Osteoblast (primary cell): ENCODE results near the gene VPREB3. TPM values are rescaled to one million over a fixed set of nuclear protein-coding genes. Genes with fewer than 3 reads are reported as not detected.

Experiments
- DNase-seq: peaks from one replicate; pipeline ENCODE4 v3.0.0; 2011; ENCODE audit warnings: low spot score, mixed read lengths; ENCODE audit not compliant: insufficient read length; ENCODE audit errors: missing footprints
- H2AFZ ChIP-seq: 2 replicates; pipeline ENCODE4 v1.6.0; 2011; ENCODE audit warnings: mild to moderate bottlenecking, low read length
- H3K27ac ChIP-seq: 2 replicates; pipeline ENCODE4 v1.5.1; 2011; ENCODE audit warnings: mild to moderate bottlenecking, low read depth, low read length, moderate library complexity
- H3K27me3 ChIP-seq: 2 replicates; pipeline ENCODE4 v1.6.0; 2012; ENCODE audit warnings: mild to moderate bottlenecking, control low read depth, inconsistent platforms, low read length, moderate library complexity; ENCODE audit not compliant: insufficient read depth
- H3K36me3 ChIP-seq: 2 replicates; pipeline ENCODE4 v1.5.1; 2011; ENCODE audit warnings: mild to moderate bottlenecking, low read length, control low read depth, moderate library complexity; ENCODE audit not compliant: insufficient read depth
- H3K4me1 ChIP-seq: 2 replicates; pipeline ENCODE4 v1.5.1; 2011; ENCODE audit warnings: mild to moderate bottlenecking, low read length, control low read depth, moderate library complexity; ENCODE audit not compliant: insufficient read depth
- H3K4me2 ChIP-seq: 2 replicates; pipeline ENCODE4 v1.6.0; 2011; ENCODE audit warnings: mild to moderate bottlenecking, low read length; ENCODE audit not compliant: insufficient read depth
- H3K4me3 ChIP-seq: fragments of 200-600 bp; sonication (generic); 3 replicates; pipeline ENCODE4 v1.5.1; 2012; ENCODE audit warnings: mild to moderate bottlenecking, low read length, inconsistent platforms; ENCODE audit not compliant: insufficient read depth
- H3K79me2 ChIP-seq: 2 replicates; pipeline ENCODE4 v1.6.0; 2012; ENCODE audit warnings: mild to moderate bottlenecking, low read length, control low read depth, inconsistent platforms; ENCODE audit not compliant: insufficient read depth
- H3K9me3 ChIP-seq: 2 replicates; pipeline ENCODE4 v1.5.1; 2011; ENCODE audit warnings: low read depth, low read length, control low read depth
- H4K20me1 ChIP-seq: 2 replicates; pipeline ENCODE4 v1.6.0; 2012; ENCODE audit warnings: mild to moderate bottlenecking, low read length, control low read depth; ENCODE audit not compliant: insufficient read depth
- CTCF ChIP-seq: IDR thresholded peaks from 2 replicates; pipeline ENCODE4 v1.5.1; 2011; ENCODE audit warnings: mild to moderate bottlenecking, low read depth, low read length, moderate library complexity; ENCODE audit errors: extremely low read depth
- total RNA-seq: library from RNA; depleted of rRNA; stranded (reverse); fragments of >200 nt; gene quantifications from 2 replicates; pipeline ENCODE4 v1.2.3, GENCODE V29; 2012

The VPREB3 gene
- total RNA-seq, 1 donor, result not detected

DNA sequence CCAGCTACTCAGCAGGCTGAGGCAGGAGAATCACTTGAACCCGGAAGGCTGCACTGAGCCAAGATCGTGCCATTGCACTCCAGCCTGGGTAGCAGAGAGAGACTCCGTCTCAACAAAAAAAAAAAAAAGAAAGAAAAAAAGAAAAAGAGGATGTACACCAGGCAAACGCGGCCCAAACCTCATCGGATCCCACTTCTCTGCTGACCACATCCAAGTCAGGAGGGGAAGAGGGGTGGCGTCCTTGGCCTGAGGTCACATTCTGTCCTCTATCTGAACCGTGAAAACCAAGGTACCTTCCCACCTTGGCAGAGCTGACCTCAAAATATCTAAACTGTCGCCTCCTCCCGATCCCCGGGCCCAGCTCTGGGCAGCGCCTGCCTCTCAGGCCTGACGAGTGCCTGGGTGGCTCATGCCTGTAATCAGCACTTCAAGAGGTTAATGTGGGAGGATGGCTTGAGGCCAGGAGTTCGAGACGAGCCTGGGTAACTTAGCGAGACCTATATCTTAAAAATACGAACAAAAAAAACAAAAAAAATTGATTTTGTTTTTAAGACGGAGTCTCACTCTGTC, 38.3 kb downstream of the VPREB3 start:
- peak overlapping the region; percentile 87 for H3K4me2 ChIP-seq
- H3K27ac ChIP-seq, result no peak overlapping the region
- TF ChIP-seq CTCF, result no peak
- H4K20me1 ChIP-seq, result no peaks in the 10 kb centered on the region
- no peaks in the 10 kb centered on the region for H3K4me1 ChIP-seq
- no peak for DNase-seq
- H3K27me3 ChIP-seq, result no peaks in the 10 kb centered on the region
- H2AFZ ChIP-seq, result no peak overlapping the region
- H3K79me2 ChIP-seq, result peaks cover 13% of the 10 kb centered on the region
- no peaks in the 10 kb centered on the region for H3K9me3 ChIP-seq
- H3K4me3 ChIP-seq, result peak overlapping the region; percentile 95
- H3K36me3 ChIP-seq, result peaks cover 9% of the 10 kb centered on the region

GRCh38 chr22:23714596-23715578, 39.3 kb downstream of the VPREB3 start:
- H3K27ac ChIP-seq, result no peak overlapping the region
- H3K36me3 ChIP-seq, result peaks cover 15% of the 10 kb centered on the region
- peaks cover 13% of the 10 kb centered on the region for H3K79me2 ChIP-seq
- DNase-seq, result no peak
- no peaks in the 10 kb centered on the region for H3K4me1 ChIP-seq
- H3K27me3 ChIP-seq, result no peaks in the 10 kb centered on the region
- no peak overlapping the region for H3K4me2 ChIP-seq
- H2AFZ ChIP-seq, result no peak overlapping the region
- no peak overlapping the region for H3K4me3 ChIP-seq
- no peaks in the 10 kb centered on the region for H4K20me1 ChIP-seq
- no peaks in the 10 kb centered on the region for H3K9me3 ChIP-seq
- TF ChIP-seq CTCF, result no peak

- Histone ChIP-seq H3K9me3 (no peaks in the 10 kb centered on the region), H4K20me1 (no peaks in the 10 kb centered on the region), H3K36me3 (peaks cover 25% of the 10 kb centered on the region), H3K27me3 (no peaks in the 10 kb centered on the region), H3K27ac (no peak overlapping the region), H3K79me2 (peaks cover 13% of the 10 kb centered on the region), H3K4me2 (no peak overlapping the region), H3K4me1 (no peaks in the 10 kb centered on the region), H3K4me3 (no peak overlapping the region), H2AFZ (no peak overlapping the region)
- TF ChIP-seq CTCF, result no peak
- no peak for DNase-seq
Observed at GRCh38 chr22:23713696-23714595, 40.3 kb downstream of the VPREB3 start.
